GM20431 (cell line): ENCODE results near the gene BPGM.

ENCODE experiments used
- in situ Hi-C: fragments of 300-500 bp; cut with MseI, MboI; formaldehyde crosslinking; loops from one replicate; pipeline ENCODE4 v1.15.0; 2020; ENCODE audit warnings: low sequenced_read_pairs; ENCODE audit not compliant: unreplicated experiment

The BPGM gene

GRCh38 chr7:134646425-134647305 lies at the start of gene BPGM:
TSS of gene BPGM (plus strand) at chr7:134646853. CDS start at chr7:134661508, 14,655 bp downstream.
- in situ Hi-C loops = loop anchor here (25.0 kb wide), 2 partner anchors 291 to 541 kb away; no protein-coding TSS in a partner anchor

GRCh38 chr7:134599371-134599770 lies 47.3 kb upstream of the BPGM start:
- in situ Hi-C loops = no loop called here

- in situ Hi-C loops = loop anchor here (10.0 kb wide), 1 partner anchor 87 kb away; no protein-coding TSS in a partner anchor
These were observed 45.2 kb upstream of the BPGM start for GRCh38 chr7:134601459-134601858.

- in situ Hi-C loops = loop anchor here (10.0 kb wide), 1 partner anchor 88 kb away; no protein-coding TSS in a partner anchor
These were observed 43.7 kb upstream of the BPGM start for GRCh38 chr7:134602881-134603451.

- in situ Hi-C loops = loop anchor here (10.0 kb wide), 1 partner anchor 91 kb away; no protein-coding TSS in a partner anchor
These were observed 40.4 kb upstream of the BPGM start for GRCh38 chr7:134605978-134606923.

- in situ Hi-C loops = loop anchor here (10.0 kb wide), 1 partner anchor 167 kb away; no protein-coding TSS in a partner anchor
These were observed 35.0 kb upstream of the BPGM start for GRCh38 chr7:134611611-134612151.

- in situ Hi-C loops = loop anchor here (10.0 kb wide), 1 partner anchor 167 kb away; no protein-coding TSS in a partner anchor
These were observed 34.5 kb upstream of the BPGM start for GRCh38 chr7:134612197-134612596.

- in situ Hi-C loops = loop anchor here (10.0 kb wide), 1 partner anchor 169 kb away; no protein-coding TSS in a partner anchor
These were observed 32.9 kb upstream of the BPGM start for GRCh38 chr7:134613623-134614347.

- in situ Hi-C loops = loop anchor here (10.0 kb wide), 1 partner anchor 172 kb away; no protein-coding TSS in a partner anchor
These were observed 30.0 kb upstream of the BPGM start for GRCh38 chr7:134616611-134617010.

- in situ Hi-C loops = loop anchor here (10.0 kb wide), 1 partner anchor 174 kb away; no protein-coding TSS in a partner anchor
These were observed 27.7 kb upstream of the BPGM start for GRCh38 chr7:134618756-134619530.

GRCh38 chr7:134619627-134620331 lies 26.9 kb upstream of the BPGM start:
- in situ Hi-C loops = loop anchor here (10.0 kb wide), 1 partner anchor 175 kb away; no protein-coding TSS in a partner anchor

GRCh38 chr7:134622303-134622995 lies 24.2 kb upstream of the BPGM start:
- in situ Hi-C loops = no loop called here

GRCh38 chr7:134623193-134623592 lies 23.5 kb upstream of the BPGM start:
- in situ Hi-C loops = no loop called here

GRCh38 chr7:134625550-134625949 lies 21.1 kb upstream of the BPGM start:
- in situ Hi-C loops = loop anchor here (25.0 kb wide), 2 partner anchors 312 to 562 kb away; no protein-coding TSS in a partner anchor

GRCh38 chr7:134627109-134627774 lies 19.4 kb upstream of the BPGM start:
- in situ Hi-C loops = loop anchor here (25.0 kb wide), 2 partner anchors 310 to 560 kb away; no protein-coding TSS in a partner anchor

- in situ Hi-C loops = loop anchor here (25.0 kb wide), 2 partner anchors 310 to 560 kb away; no protein-coding TSS in a partner anchor
These were observed 18.9 kb upstream of the BPGM start for GRCh38 chr7:134627775-134628153.
